ENCODE measurements around the gene ZFYVE16.

GRCh38 chr5:80479713-80480112 is 71.8 kb downstream of the ZFYVE16 start:
- TF ChIP-seq XBP1 (CRISPR knock-in tag; IDR thresholded peaks at IDR 0.05) (no peak), BCL3 (CRISPR knock-in tag; IDR thresholded peaks at IDR 0.05) (no peak), CREM (IDR thresholded peaks at IDR 0.05) (no peak), CREM (CRISPR knock-in tag; IDR thresholded peaks at IDR 0.05) (no peak), MLX (CRISPR knock-in tag; IDR thresholded peaks at IDR 0.05) (no peak), ZNF724P (CRISPR knock-in tag; IDR thresholded peaks at IDR 0.05; ENCODE audit: borderline replicate concordance) (no peak), KLF11 (CRISPR knock-in tag; IDR thresholded peaks at IDR 0.05) (no peak), ISL2 (CRISPR knock-in tag; IDR thresholded peaks at IDR 0.05) (no peak), MTA3 (CRISPR knock-in tag; IDR thresholded peaks at IDR 0.05) (no peak), ZIK1 (CRISPR knock-in tag; IDR thresholded peaks at IDR 0.05; ENCODE audit: borderline replicate concordance, low read depth) (no peak), ZSCAN25 (CRISPR knock-in tag; IDR thresholded peaks at IDR 0.05) (no peak)
